Effector memory CD4-positive, alpha-beta T cell (primary cell): ENCODE data around the gene IL18BP.
A peak's percentile ranks its signal among the peaks of the same experiment; 100 is the strongest.

Source experiments
- DNase-seq, 3 donors: peaks; one replicate each; pipeline ENCODE4 v3.0.0-alpha.2; 2020
- H3K27ac ChIP-seq: 2 replicates; pipeline ENCODE4 v1.7.0; 2013; ENCODE audit warnings: mild to moderate bottlenecking, low read length, moderate library complexity; ENCODE audit not compliant: insufficient read depth, poor library complexity, severe bottlenecking
- H3K27me3 ChIP-seq: replicated peaks from 2 replicates; pipeline ENCODE4 v1.7.0; 2013; ENCODE audit warnings: mild to moderate bottlenecking, low read length; ENCODE audit not compliant: insufficient read depth, control insufficient read depth, poor library complexity, severe bottlenecking
- H3K36me3 ChIP-seq: 2 replicates; pipeline ENCODE4 v1.7.0; 2013; ENCODE audit warnings: mild to moderate bottlenecking, low read length, moderate library complexity; ENCODE audit not compliant: control insufficient read depth, insufficient read depth
- H3K4me1 ChIP-seq: 2 replicates; pipeline ENCODE4 v1.7.0; 2013; ENCODE audit warnings: low read length, mild to moderate bottlenecking; ENCODE audit not compliant: control insufficient read depth, insufficient read depth, poor library complexity, severe bottlenecking
- H3K4me3 ChIP-seq: 2 replicates; pipeline ENCODE4 v1.7.0; 2013; ENCODE audit warnings: low read length, low read depth, mild to moderate bottlenecking; ENCODE audit not compliant: insufficient read depth, poor library complexity, severe bottlenecking
- H3K9me3 ChIP-seq: 2 replicates; pipeline ENCODE4 v1.7.0; 2013; ENCODE audit warnings: mild to moderate bottlenecking, low read length, moderate library complexity; ENCODE audit not compliant: control insufficient read depth
- total RNA-seq, 3 donors: gene quantifications; one replicate each; lab custom pipeline; 2026; lab: John Stamatoyannopoulos, UW

The IL18BP gene
- total RNA-seq, result 12.8 to 23.8 (median 18.7) reads per million in 3 donors

- DNase-seq, result peak in 1 of 3 donors; percentile 15
- peak within 1 kb of the TSS; percentile 54 for H3K4me3 ChIP-seq
- H3K4me1 ChIP-seq, result peaks cover 20% of the 10 kb centered on the region
- no peaks in the 10 kb centered on the region for H3K9me3 ChIP-seq
- no peaks in the 10 kb centered on the region for H3K27me3 ChIP-seq
- H3K36me3 ChIP-seq, result peaks cover 14% of the 10 kb centered on the region
- H3K27ac ChIP-seq, result peak within 1 kb of the TSS; percentile 58
These were observed at the start of gene IL18BP for GRCh38 chr11:71998649-71999310. TSS of gene IL18BP (plus strand) at chr11:71998909. CDS start at chr11:71999985, 1,076 bp downstream.

DNA sequence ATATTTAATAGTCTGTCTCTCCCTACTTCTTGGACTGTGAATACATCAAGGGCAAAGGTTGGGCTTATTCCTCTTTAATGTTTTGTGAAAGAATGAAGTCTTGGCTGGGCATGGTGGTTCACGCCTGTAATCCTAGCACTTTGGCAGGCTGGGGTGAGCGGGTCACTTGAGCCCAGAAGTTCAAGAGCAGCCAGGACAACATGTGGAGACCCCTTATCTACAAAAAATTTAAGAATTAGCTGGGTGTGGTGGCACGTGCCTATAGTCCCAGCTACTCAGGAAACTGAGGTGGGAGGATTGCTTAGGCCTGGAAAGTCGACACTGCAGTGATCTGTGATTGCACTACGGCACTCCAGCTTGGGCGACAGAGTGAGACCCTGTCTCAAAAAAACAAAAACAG lies 49.7 kb upstream of the IL18BP start:
- no peak for DNase-seq
- Histone ChIP-seq H3K27me3 (no peaks in the 10 kb centered on the region), H3K4me3 (no peak overlapping the region), H3K4me1 (no peaks in the 10 kb centered on the region), H3K27ac (no peak overlapping the region), H3K9me3 (no peaks in the 10 kb centered on the region), H3K36me3 (no peaks in the 10 kb centered on the region)

DNA sequence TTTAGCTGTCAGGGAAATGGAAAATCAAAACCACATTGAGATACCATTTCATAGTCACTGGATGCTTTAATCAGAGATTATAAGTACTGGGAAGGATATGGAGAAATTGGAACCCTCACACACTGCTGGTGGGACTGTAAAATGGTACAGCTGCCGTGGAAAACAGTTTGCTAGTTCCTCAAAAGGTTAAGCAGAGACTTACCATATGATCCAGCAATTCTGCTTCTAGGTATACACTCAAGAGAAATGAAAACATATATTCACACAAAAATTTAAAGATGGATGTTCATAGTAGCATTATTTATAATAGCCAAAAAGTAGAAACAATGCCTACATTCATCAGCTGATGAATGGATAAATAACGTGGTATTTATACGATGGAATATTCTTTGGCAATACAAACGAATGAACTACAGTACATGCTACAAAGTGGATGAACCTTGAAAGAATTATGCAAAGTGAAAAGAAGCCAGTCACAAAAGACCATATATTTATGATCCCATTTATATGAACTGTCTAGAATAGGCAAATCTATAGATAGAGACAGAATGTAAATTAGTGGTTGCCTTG lies 46.9 kb upstream of the IL18BP start:
- Histone ChIP-seq H3K27me3 (no peaks in the 10 kb centered on the region), H3K4me3 (no peak overlapping the region), H3K4me1 (no peaks in the 10 kb centered on the region), H3K9me3 (no peaks in the 10 kb centered on the region), H3K27ac (no peak overlapping the region), H3K36me3 (no peaks in the 10 kb centered on the region)
- no peak for DNase-seq

GRCh38 chr11:71955898-71956456 lies 42.7 kb upstream of the IL18BP start:
- no peak for DNase-seq
- H3K27me3 ChIP-seq, result no peaks in the 10 kb centered on the region
- H3K4me1 ChIP-seq, result no peaks in the 10 kb centered on the region
- peaks cover 3% of the 10 kb centered on the region for H3K36me3 ChIP-seq
- no peaks in the 10 kb centered on the region for H3K9me3 ChIP-seq
- no peak overlapping the region for H3K4me3 ChIP-seq
- H3K27ac ChIP-seq, result no peak overlapping the region

DNA sequence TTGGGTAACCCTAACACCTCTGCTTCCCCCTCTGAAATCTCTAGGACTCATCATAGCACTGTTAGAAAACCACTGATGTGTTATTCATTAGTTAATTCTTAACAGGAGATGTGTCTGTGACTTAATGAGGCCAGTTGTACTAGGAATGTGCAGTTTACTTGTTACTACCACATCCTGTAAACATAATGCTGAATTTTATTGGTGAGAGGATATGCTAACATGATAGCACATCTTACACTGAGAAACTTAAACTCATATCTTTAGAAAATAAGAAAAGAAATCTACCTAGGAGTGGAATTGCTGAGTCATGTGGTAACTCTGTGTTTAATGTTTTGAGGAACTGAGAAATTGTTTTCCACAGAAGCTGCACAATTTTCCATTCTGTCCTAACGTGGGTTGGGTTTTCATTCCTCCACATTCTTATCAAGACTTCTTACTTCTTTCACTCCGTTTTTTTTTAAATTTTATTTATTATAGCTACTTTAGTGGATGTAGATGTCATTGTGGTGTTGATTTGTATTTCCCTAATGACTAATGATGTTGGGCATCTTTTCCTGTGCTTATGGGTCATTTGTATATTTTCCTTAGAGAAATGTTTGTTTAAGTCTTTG lies 36.2 kb upstream of the IL18BP start:
- no peak for DNase-seq
- Histone ChIP-seq H3K27ac (no peak overlapping the region), H3K9me3 (no peaks in the 10 kb centered on the region), H3K27me3 (no peaks in the 10 kb centered on the region), H3K4me3 (no peak overlapping the region), H3K36me3 (peaks cover 11% of the 10 kb centered on the region), H3K4me1 (no peaks in the 10 kb centered on the region)

- Histone ChIP-seq H3K9me3 (no peaks in the 10 kb centered on the region), H3K4me3 (no peak overlapping the region), H3K4me1 (no peaks in the 10 kb centered on the region), H3K27me3 (no peaks in the 10 kb centered on the region), H3K27ac (no peak overlapping the region), H3K36me3 (peaks cover 11% of the 10 kb centered on the region)
- no peak for DNase-seq
These were observed 35.2 kb upstream of the IL18BP start for GRCh38 chr11:71963468-71963867.

DNA sequence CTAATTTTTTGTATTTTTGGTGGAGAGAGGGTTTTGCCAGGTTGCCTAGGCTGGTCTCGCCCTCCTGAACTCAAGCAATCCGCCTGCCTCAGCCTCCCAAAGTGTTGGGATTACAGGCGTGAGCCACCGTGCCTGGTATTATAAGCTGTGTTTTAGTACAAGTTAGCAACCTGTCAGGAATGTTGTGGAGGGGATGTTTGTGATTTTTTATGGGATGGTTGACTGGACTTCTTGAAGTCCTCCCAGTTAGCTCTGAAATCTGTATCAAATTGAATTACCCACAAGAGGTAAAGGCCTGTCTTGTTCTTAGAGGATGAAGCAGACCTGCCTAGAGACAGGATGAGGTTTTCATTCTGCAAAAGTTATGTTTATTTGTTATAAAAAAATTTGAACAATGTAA lies 34.1 kb upstream of the IL18BP start:
- H3K4me1 ChIP-seq, result no peaks in the 10 kb centered on the region
- no peaks in the 10 kb centered on the region for H3K27me3 ChIP-seq
- peaks cover 11% of the 10 kb centered on the region for H3K36me3 ChIP-seq
- no peak for DNase-seq
- no peak overlapping the region for H3K27ac ChIP-seq
- no peak overlapping the region for H3K4me3 ChIP-seq
- no peaks in the 10 kb centered on the region for H3K9me3 ChIP-seq

DNA sequence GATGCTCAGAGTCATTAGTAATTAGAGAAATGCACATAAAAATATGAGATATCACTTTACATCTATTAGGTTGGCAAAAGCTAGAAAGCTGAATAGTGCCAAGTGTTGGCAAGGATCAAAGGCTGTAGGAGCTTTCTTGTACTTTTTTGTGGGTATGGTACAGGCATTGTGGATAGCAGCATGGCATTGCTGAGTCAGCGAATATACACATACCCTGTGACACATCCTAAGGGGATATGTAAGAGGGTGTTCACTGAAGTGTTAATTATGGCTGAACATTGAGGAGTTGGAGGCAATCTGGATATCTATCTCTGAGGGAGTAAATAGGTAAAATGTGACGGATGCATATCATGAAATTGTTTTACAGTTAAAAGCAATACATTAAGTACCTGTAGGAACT lies 27.0 kb upstream of the IL18BP start:
- Histone ChIP-seq H3K27me3 (no peaks in the 10 kb centered on the region), H3K9me3 (no peaks in the 10 kb centered on the region), H3K4me1 (no peaks in the 10 kb centered on the region), H3K27ac (no peak overlapping the region), H3K4me3 (no peak overlapping the region), H3K36me3 (peaks cover 5% of the 10 kb centered on the region)
- DNase-seq, result no peak

DNA sequence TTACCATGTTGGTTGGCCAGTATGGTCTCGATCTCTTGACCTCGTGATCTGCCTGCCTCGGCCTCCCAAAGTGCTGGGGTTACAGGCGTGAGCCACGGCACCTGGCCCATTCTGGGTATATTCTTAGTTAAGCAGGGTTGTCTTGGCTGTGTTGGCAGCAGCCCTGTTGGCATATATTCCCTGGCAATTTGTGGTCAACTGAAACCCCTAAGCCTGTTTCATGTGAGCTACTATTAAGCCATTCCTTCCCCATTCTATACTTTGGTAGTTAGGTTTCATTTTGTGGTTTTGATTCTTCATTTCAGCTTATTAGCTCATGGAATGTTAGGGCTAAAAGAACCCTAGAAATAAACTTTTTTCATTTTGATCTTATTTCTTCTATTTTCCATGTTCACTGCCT lies 22.2 kb upstream of the IL18BP start:
- Histone ChIP-seq H3K4me1 (no peaks in the 10 kb centered on the region), H3K9me3 (no peaks in the 10 kb centered on the region), H3K4me3 (no peak overlapping the region), H3K27ac (no peak overlapping the region), H3K27me3 (no peaks in the 10 kb centered on the region), H3K36me3 (peaks cover 7% of the 10 kb centered on the region)
- no peak for DNase-seq

- no peak for DNase-seq
- H3K27ac ChIP-seq, result no peak overlapping the region
- no peaks in the 10 kb centered on the region for H3K27me3 ChIP-seq
- no peaks in the 10 kb centered on the region for H3K4me1 ChIP-seq
- no peak overlapping the region for H3K4me3 ChIP-seq
- H3K9me3 ChIP-seq, result no peaks in the 10 kb centered on the region
- H3K36me3 ChIP-seq, result peaks cover 7% of the 10 kb centered on the region
These were observed 21.6 kb upstream of the IL18BP start for GRCh38 chr11:71977090-71977489.
